B cell (primary cell): ENCODE results near the gene SERINC5. TPM values are rescaled to one million over a fixed set of nuclear protein-coding genes. Genes with fewer than 3 reads are reported as not detected.

Source experiments
- ATAC-seq: fragments of 200-7000 bp; cut with Tn5 transposase; one replicate; pipeline ENCODE4 v1.10.0; 2021; ENCODE audit warnings: low read depth, mild to moderate bottlenecking, moderate number of reproducible peaks, moderate library complexity
- CTCF ChIA-PET: fragments of 350-600 bp; sonication (Branson Sonifier 250); formaldehyde crosslinking; loops from one replicate; lab custom pipeline; 2021; ENCODE audit warnings: antibody characterized with exemption, inconsistent platforms; lab: Charles Lee
- POLR2A ChIA-PET: fragments of 350-600 bp; sonication (Branson Sonifier 250); formaldehyde crosslinking; loops from one replicate; lab custom pipeline; 2021; ENCODE audit warnings: antibody characterized with exemption; lab: Charles Lee
- DNase-seq: peaks from one replicate; pipeline ENCODE4 v3.0.0; 2013
- H2AFZ ChIP-seq: 2 replicates; pipeline ENCODE4 v1.6.1; 2012; ENCODE audit warnings: mild to moderate bottlenecking, low read depth, low read length; ENCODE audit not compliant: insufficient read depth, poor library complexity, severe bottlenecking
- H3K27ac ChIP-seq, 2 donors: 1 replicate in 1 of 2; 2 replicates in 1 of 2; pipeline ENCODE4 v1.5.1; 2012 to 2013; ENCODE audit warnings: low read length in 2 of 2, mild to moderate bottlenecking in 2 of 2, moderate library complexity in 1 of 2
- H3K27me3 ChIP-seq, 4 experiments: fragments of 200-600 bp in 1 of 4; sonication (generic) in 1 of 4; replicated peaks in 1 of 4; 1 replicate in 2 of 4; 2 replicates in 2 of 4; pipeline versions ENCODE4 v1.6.1 to v1.7.0; 2013 to 2016; ENCODE audit warnings: low read length in 3 of 4, mild to moderate bottlenecking in 2 of 4, mixed read lengths in 1 of 4, moderate library complexity in 1 of 4; ENCODE audit not compliant: insufficient read depth in 4 of 4, control insufficient read depth in 3 of 4; ENCODE audit errors: control extremely low read depth in 1 of 4
- H3K36me3 ChIP-seq, 2 experiments: replicated peaks in 1 of 2; 1 replicate in 1 of 2; 2 replicates in 1 of 2; pipeline versions ENCODE4 v1.6.1 to v1.7.1; 2013; ENCODE audit warnings: low read length in 1 of 2; ENCODE audit not compliant: insufficient read depth in 2 of 2, control insufficient read depth in 1 of 2; ENCODE audit errors: control extremely low read depth in 1 of 2, extremely low read depth in 1 of 2
- H3K4me1 ChIP-seq, 2 donors: fragments of 200-600 bp in 1 of 2; sonication (generic) in 1 of 2; 1 replicate in 1 of 2; 2 replicates in 1 of 2; pipeline versions ENCODE4 v1.5.1 to v1.6.1; 2013 to 2017; ENCODE audit warnings: low read length in 2 of 2; ENCODE audit not compliant: control insufficient read depth in 2 of 2, insufficient read depth in 2 of 2
- H3K4me2 ChIP-seq: replicated peaks from 2 replicates; pipeline ENCODE3; 2012; ENCODE audit warnings: mild to moderate bottlenecking, low read depth, low read length; ENCODE audit not compliant: poor library complexity, severe bottlenecking
- H3K4me3 ChIP-seq, 5 experiments: fragments of 200-600 bp in 1 of 5; sonication (generic) in 1 of 5; 1 replicate in 3 of 5; 2 replicates in 2 of 5; pipeline versions ENCODE4 v1.5.1 to v1.7.0; 2011 to 2016; ENCODE audit warnings: low read length in 4 of 5, mild to moderate bottlenecking in 4 of 5, low read depth in 2 of 5, control low read depth in 1 of 5, moderate library complexity in 1 of 5; ENCODE audit not compliant: insufficient read depth in 1 of 5; ENCODE audit errors: control extremely low read depth in 1 of 5, extremely low read depth in 1 of 5
- H3K79me2 ChIP-seq: fragments of 200-600 bp; sonication (generic); one replicate; pipeline ENCODE4 v1.6.0; 2016; ENCODE audit warnings: low read length; ENCODE audit not compliant: control insufficient read depth, insufficient read depth
- H3K9ac ChIP-seq: fragments of 200-600 bp; sonication (generic); 2 replicates; pipeline ENCODE4 v1.6.1; 2017; ENCODE audit warnings: mild to moderate bottlenecking, low read length, moderate library complexity
- H3K9me3 ChIP-seq, 3 donors: one replicate each; pipeline versions ENCODE4 v1.6.1 to v1.7.1; 2013; ENCODE audit warnings: low read length in 2 of 3; ENCODE audit not compliant: control insufficient read depth in 2 of 3, insufficient read depth in 1 of 3; ENCODE audit errors: control extremely low read depth in 1 of 3
- H4K20me1 ChIP-seq: 2 replicates; pipeline ENCODE4 v1.6.0; 2012; ENCODE audit warnings: mild to moderate bottlenecking, low read length; ENCODE audit not compliant: insufficient read depth, control insufficient read depth, poor library complexity, severe bottlenecking
- H3K27ac Mint-ChIP-seq: one replicate; pipeline ENCODE4 v1.8.0; 2021; ENCODE audit warnings: mixed read lengths
- H3K27me3 Mint-ChIP-seq: one replicate; pipeline ENCODE4 v1.8.0; 2021; ENCODE audit warnings: mixed read lengths
- H3K4me1 Mint-ChIP-seq: one replicate; pipeline ENCODE4 v1.8.0; 2021; ENCODE audit warnings: mixed read lengths
- H3K4me3 Mint-ChIP-seq: one replicate; pipeline ENCODE4 v1.8.0; 2021; ENCODE audit warnings: mixed read lengths
- H3K9me3 Mint-ChIP-seq: one replicate; pipeline ENCODE4 v1.8.0; 2022; ENCODE audit warnings: mixed read lengths; ENCODE audit not compliant: insufficient read depth
- EZH2 ChIP-seq: IDR thresholded peaks from 2 replicates; pipeline ENCODE4 v1.6.1; 2012; ENCODE audit warnings: borderline replicate concordance, low read depth, mild to moderate bottlenecking, moderate library complexity, low read length; ENCODE audit not compliant: insufficient read depth, poor library complexity, severe bottlenecking
- WGBS: methylation state at CpG from one replicate; pipeline ENCODE4 v1.1.5; 2013; ENCODE audit warnings: missing lambda C conversion rate; ENCODE audit not compliant: insufficient coverage; 5-methylcytosine and 5-hydroxymethylcytosine counted together
- intact Hi-C: fragments of 100-400 bp; cut with micrococcal nuclease; formaldehyde crosslinking; loops from one replicate; pipeline ENCODE4 v1.10.0; 2022
- polyA plus RNA-seq: library from polyadenylated mRNA; depleted of rRNA; stranded (reverse); fragments of >200 nt; gene quantifications from 2 replicates; pipeline ENCODE4 v1.2.3, GENCODE V29; 2012
- total RNA-seq, 2 donors: library from RNA; stranded (reverse); fragments of 120-200 nt in 1 of 2; gene quantifications; 1 replicate in 1 of 2; 2 replicates in 1 of 2; pipeline versions ENCODE4 v1.2.3 to v1.2.4, GENCODE V29; 2013 to 2022
- TF ChIP-seq, protein P1 (sequence below): fragments of 200-600 bp; IDR thresholded peaks from one replicate; pipeline ENCODE4 v1.8.0; 2022; ENCODE audit warnings: antibody characterized with exemption, mild to moderate bottlenecking

SERINC5 gene
- total and polyA plus RNA-seq, 2 donors (not counting 1 experiment from before 2014, with no cell fraction given): 2.4 to 9.5 TPM

DNA sequence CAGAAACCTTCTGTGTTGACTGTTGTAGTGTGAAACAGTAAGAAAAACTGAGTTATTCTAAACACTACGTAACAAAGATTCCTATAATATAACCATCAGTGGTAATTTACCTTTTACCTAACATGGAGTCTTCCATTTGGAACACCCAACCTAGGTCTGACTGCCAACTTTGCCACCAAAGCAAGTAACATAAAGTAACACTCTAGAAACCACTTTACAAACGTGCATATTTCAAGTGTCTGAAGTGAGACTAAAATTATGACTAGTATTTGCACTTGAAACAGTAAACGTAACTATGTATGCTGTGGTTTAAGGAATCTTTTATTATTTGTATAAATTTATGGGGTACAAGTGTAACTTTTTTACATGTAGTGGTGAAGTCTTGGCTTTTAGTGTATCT, 95.6 kb downstream of the SERINC5 start:
- Histone ChIP-seq H3K27me3 (no peaks in the 10 kb centered on the region), H3K27ac (no peak overlapping the region), H3K4me3 (no peak overlapping the region), H3K4me1 (no peaks in the 10 kb centered on the region), H2AFZ (no peak overlapping the region), H3K4me2 (no peak overlapping the region), H3K36me3 (peaks cover 5% of the 10 kb centered on the region in 2 experiments), H3K79me2 (no peaks in the 10 kb centered on the region), H4K20me1 (no peaks in the 10 kb centered on the region), H3K9me3 (peaks cover 0 to 7% (median 0%) of the 10 kb centered on the region in 3 donors), H3K9ac (no peak overlapping the region)
- no CpG with 5 or more reads among the region's 3 CpGs for WGBS
- Mint-ChIP-seq H3K9me3 (no peaks in the 10 kb centered on the region), H3K27me3 (no peaks in the 10 kb centered on the region), H3K4me3 (no peak overlapping the region), H3K4me1 (no peaks in the 10 kb centered on the region), H3K27ac (no peak overlapping the region)
- ATAC-seq (no peak), DNase-seq (no peak)
- POLR2A ChIA-PET: no interaction called here
- TF ChIP-seq EZH2: no peak
- TF ChIP-seq, protein P1, sequence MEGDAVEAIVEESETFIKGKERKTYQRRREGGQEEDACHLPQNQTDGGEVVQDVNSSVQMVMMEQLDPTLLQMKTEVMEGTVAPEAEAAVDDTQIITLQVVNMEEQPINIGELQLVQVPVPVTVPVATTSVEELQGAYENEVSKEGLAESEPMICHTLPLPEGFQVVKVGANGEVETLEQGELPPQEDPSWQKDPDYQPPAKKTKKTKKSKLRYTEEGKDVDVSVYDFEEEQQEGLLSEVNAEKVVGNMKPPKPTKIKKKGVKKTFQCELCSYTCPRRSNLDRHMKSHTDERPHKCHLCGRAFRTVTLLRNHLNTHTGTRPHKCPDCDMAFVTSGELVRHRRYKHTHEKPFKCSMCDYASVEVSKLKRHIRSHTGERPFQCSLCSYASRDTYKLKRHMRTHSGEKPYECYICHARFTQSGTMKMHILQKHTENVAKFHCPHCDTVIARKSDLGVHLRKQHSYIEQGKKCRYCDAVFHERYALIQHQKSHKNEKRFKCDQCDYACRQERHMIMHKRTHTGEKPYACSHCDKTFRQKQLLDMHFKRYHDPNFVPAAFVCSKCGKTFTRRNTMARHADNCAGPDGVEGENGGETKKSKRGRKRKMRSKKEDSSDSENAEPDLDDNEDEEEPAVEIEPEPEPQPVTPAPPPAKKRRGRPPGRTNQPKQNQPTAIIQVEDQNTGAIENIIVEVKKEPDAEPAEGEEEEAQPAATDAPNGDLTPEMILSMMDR: no peak
- CTCF ChIA-PET: no interaction called here
- intact Hi-C loops: no loop called here

DNA sequence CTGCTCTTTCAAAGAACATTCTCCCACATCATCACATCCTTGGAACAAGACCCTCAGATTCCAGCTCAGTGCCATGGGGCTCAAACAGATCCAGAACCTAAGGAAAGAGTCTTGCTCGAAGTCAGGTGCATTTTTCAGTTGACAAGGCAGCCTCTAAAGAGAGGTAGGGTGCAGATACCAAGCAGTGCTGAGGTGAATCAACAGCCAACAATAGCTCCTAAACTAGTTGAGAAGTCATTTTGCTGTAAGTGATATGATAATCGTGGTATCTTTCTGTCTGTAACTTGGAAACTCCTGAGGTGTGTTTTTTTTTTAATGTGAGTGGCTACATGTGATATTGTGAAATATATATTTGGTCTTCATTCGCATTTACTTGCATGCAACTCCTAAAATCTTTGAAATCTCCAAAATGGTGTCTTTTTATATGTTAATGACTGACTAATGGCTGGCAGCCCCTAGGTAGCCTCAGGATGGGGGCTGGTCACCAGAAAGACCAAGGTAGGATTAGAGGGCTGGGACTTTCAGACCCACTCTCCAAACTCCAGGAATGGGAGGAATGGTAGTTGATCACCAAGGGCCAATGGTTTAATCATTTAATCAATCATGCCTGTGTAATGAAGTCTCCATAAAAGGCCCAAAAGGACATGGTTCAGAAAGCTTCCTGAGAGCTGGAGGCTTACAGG, 96.6 kb downstream of the SERINC5 start:
- H3K9me3 Mint-ChIP-seq: no peaks in the 10 kb centered on the region
- no peak for ATAC-seq
- H4K20me1 ChIP-seq: no peaks in the 10 kb centered on the region
- H3K9ac ChIP-seq: no peak overlapping the region
- peaks cover 0 to 7% (median 0%) of the 10 kb centered on the region in 3 donors for H3K9me3 ChIP-seq
- H3K27ac ChIP-seq: no peak overlapping the region
- intact Hi-C loops: no loop called here
- no peaks in the 10 kb centered on the region for H3K27me3 ChIP-seq
- no peaks in the 10 kb centered on the region for H3K27me3 Mint-ChIP-seq
- WGBS: 100% methylated on average over 1 of the region's 3 CpGs
- H3K4me2 ChIP-seq: no peak overlapping the region
- no peak overlapping the region for H3K4me3 ChIP-seq
- H3K36me3 ChIP-seq: peaks cover 4 to 5% of the 10 kb centered on the region in 2 experiments
- no peak overlapping the region for H2AFZ ChIP-seq
- no peaks in the 10 kb centered on the region for H3K4me1 ChIP-seq
- ChIA-PET POLR2A (no interaction called here), CTCF (no interaction called here)
- H3K79me2 ChIP-seq: no peaks in the 10 kb centered on the region
- H3K4me3 Mint-ChIP-seq: no peak overlapping the region
- no peak overlapping the region for H3K27ac Mint-ChIP-seq
- H3K4me1 Mint-ChIP-seq: no peaks in the 10 kb centered on the region
- no peak for TF ChIP-seq EZH2
- TF ChIP-seq, protein P1: no peak
- DNase-seq: no peak
